T-helper 9 cell (primary cell): ENCODE measurements around the gene OOEP.
"Not testable (repeated sequence)": the region's sequence is repeated elsewhere in the genome, so short reads cannot be mapped to it uniquely, and the experiment has no call there.

Experiments
- DNase-seq: peaks from one replicate; pipeline ENCODE4 v3.0.0-alpha.2; 2020
- total RNA-seq, 2 donors: gene quantifications; one replicate each; lab custom pipeline; 2026; lab: John Stamatoyannopoulos, UW

The OOEP gene
- 0 reads per million in 2 donors for total RNA-seq

DNA sequence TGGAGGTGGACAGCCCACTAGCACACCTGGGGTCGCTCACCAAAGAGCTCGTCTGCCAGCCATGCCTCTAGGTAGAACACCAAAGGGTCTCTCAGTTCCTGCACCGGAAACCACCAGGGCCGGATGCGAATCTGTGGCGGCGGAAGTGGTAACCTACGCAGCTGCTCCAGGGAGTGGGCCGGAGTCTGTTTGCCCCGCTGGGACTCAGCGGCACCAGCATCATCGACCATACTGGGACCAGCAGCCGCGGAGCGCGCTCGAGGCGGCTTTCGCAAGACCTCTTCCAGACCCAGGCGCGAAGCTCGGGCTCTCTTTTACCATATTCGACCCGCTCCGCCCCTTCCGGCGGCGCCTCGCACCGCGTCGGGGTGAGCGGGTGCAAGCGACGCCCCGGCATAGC is at the start of gene OOEP:
TSS of gene OOEP (minus strand) at position 335 of the 400 bp plus-strand sequence. CDS start at position 230, 105 bp downstream.
- no peak for DNase-seq

DNA sequence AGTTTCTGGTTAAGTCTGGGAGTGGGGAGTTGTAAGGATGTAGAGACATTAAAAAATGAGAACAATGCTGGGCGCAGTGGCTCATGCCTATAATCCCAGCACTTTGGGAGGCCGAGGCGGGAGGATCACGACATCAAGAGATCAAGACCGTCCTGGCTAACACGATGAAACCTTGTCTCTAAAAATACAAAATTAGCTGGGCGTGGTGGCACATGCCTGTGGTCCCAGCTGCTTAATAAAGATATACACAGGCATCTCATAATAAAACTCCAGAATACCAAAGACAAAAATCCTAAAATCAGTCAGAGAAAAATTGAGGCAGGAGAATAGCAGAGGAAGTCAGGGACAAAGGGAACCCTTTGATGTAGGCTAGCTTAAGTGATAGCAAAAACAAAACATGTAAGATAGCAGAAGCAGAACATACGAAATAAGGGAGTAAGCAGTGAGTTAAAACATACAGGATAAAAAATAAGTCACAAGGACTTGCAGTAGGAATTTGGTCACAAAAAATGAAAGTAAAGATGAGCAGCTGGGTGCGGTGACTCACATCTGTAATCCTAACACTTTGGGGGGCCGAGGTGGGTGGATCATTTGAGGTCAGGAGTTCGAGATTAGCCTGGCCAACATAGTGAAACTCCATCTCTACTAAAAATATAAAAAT is 48.5 kb upstream of the OOEP start:
- DNase-seq, result no peak

DNA sequence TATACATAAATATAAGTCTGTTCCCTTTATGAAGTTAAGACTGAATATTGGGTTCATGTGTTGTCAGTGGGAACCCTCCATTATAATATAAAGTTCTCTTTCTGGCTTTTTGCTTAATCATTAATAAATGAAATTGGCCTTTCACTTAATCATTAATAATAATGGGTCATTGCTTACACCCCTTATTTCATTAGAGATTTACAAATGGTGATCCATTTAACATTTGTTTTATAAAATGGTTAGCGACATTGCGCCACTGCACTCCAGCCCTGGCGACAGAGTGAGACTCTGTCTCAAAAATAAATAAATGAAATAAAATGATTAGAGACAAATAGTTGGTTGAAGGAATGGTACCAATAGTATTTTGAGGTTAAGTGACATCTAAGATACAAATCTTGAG is 43.4 kb upstream of the OOEP start:
- no peak for DNase-seq

DNA sequence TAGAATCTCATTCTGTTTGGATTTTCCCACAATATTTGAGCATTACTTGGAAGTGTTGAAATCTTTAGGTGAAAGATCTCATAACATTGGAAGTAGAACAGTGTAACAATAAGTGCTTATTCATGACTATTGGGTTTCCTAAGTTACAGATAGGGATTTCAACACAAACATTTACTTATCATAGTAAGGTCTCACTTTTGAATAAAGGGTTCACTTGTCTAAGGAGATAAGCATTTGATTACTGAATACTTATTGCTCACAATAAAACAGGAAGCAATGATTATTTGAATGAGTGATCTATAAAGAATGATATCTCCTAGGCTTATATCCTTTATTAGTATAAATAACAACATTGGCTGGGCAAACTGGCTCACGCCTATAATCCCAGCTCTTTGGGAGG is 39.7 kb upstream of the OOEP start:
- DNase-seq, result no peak

DNA sequence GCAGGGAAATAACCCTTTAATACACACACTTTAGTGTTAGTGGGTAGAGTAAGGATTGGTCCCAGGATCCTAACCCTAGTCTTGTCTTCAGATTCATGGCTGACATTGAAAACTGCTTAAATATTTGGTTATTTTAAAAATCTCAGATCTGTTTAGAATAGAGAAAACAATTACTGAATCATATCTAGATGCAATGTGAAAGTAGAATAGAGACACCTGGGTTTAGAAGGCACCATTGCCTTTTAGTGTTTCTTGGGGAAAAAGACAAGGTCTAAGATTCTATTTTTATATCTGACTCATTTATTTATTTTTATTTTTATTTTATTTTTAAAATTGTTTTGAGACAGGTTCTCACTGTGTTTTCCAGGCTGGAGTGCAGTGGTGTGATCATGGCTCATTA is 31.0 kb upstream of the OOEP start:
- no peak for DNase-seq

DNA sequence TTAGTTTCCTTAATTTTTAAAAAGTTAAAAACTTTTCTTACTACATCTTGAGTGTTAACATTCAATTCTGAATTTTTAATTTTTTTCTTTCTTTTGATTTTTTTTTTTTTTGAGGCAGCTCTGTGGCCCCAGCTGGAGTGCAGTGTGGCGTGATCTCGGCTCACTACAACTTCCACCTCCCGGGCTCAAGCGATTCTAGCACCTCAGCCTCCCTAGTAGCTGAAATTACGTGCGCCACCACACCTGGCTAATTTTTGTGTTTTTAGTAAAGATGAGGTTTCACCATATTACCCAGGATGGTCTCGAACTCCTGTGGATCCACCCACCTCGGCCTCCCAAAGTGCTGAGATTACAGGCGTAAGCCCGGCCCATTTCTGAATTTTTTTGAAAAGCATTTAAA is 26.2 kb upstream of the OOEP start:
- no peak for DNase-seq

DNA sequence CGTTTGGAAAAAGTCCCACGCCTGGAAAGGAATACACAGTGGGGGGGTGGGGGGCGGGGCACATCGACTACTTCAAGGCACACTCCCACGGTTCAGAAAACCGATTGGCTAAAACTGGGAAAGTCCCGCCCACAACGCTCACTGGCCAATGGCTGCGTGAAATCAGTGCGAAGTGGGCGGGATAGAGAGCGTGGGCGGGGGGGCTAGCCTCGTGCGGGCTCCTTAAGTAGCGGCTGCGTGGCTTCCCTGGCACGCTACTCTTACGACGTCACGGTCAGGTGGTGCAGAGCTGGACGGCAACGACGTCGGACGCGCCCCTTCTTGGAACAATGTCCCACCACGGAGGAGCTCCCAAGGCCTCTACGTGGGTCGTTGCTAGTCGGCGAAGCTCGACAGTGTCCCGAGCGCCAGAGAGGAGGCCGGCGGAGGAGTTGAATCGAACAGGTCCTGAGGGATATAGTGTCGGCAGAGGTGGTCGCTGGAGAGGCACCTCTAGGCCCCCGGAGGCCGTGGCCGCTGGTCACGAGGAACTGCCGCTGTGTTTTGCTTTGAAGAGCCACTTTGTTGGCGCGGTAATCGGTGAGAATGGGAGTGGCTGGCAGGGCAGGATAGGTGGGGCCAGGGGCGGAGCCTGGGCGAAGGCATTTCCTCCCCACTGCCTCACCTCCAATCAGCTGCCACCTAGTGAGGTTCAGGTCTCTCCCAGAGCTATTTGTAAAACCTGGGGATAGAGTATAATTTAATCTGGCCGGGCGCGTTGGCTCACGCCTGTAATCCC is 25.1 kb upstream of the OOEP start, which contains the start of gene DDX43:
TSS of gene DDX43 (plus strand) at position 252 of the 778 bp plus-strand sequence. CDS start at position 330, 78 bp downstream.
- no peak for DNase-seq

DNA sequence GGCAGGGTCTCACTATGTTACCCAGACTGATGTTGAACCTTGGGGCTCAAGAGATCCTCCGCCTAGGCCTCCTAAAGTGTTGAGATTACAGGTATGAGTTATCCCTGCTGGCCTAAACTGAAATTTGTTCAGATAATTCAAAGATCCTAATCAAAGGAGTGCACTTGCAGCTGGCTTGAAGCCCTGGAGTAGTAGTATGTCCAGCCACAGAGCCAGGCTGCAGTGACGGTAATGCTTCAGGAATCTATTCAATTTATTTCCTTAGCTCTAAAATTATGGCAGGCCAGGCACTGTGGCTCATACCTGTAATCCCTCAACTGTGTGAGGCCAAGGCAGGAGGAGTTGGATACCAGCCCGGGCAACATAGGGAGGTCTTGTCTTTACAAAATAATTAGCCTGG is 23.6 kb upstream of the OOEP start:
- no peak for DNase-seq

DNA sequence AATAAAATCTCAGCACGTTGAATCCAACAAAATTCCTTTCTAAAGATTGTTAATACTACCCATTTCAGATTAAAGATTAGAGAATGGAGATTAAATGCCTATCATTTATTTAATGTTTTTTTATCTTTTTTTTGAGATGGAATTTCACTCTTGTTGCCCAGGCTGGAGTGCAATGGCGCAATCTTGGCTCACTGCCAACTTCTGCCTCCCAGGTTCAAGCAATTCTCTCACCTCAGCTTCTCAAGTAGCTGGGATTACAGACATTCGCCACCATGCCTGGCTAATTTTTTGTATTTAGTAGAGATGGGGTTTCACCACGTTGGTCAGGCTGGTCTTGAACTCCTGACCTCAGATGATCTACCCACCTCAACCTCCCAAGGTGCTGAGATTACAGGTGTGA is 22.5 kb upstream of the OOEP start:
- DNase-seq, result not testable (repeated sequence)

DNA sequence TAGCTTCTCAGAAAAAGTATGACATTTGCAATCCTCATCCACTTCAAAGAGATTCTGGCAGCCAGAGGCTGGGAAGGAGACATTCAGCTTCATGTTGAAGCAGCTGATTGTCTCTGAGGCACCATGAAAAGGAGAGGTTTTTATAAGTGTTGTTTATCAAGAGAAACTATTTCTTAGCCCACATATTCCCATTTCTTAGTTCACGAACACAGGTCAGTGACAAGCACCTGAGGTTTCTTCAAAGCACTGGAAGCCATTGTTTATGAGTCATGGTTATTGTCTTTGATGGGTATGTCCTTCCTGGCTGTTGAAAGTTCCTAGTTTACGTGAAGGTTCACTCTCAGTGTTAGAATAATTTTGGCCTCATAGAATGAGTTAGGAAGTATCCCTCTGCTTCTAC is 22.0 kb upstream of the OOEP start:
- DNase-seq, result no peak

DNA sequence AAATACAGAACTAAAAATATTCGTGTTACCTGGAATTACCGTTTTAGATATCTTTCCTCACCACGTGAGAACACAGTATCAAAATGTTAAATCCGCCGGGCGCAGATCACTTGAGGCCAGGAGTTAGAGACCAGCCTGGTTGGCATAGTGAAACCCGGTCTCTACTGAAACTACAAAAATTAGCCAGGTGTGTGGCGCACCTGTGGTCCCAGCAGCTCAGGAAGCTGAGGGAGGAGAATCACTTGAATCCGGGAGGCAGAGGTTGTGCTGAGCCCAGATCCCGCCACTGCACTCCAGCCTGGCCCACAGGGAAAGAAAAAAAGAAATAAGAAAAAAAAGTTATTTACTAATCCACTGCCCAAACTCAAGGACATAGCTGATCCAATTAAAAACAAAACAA is 20.2 kb upstream of the OOEP start:
- no peak for DNase-seq

DNA sequence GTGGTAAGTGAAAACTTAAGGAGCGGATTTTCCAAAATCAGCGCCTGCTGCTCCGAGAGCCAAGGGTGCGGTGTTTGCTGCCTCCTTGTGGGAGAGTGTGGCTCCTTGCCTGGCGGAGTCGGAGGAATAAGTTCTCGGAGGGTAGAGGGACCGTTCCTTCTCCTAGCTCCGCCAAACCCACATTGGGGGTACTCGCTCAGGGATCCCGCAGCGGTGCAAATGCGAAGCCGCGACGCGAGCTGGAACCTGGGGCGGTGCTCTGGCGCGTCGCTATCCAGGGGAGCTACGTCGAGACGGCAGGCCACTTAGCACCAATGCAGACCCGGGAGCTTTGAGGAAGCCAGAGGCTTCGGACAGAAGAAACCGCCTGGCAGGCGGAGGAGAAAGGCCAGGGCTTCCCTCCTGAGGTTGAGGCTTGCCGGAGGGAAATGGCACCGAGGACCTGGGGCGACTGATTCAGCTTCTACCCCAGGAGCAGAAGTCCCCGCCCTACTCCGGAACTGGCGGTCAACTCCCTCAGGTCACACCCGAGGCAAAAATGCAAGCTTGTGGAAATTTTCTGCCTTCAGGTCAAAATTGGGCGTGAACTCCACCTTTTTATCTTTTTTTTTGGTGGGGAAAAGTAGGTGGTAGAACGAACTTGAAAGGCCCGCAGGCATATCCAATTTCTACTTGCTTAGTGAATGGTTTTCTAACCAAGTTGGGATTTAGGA is 19.3 kb upstream of the OOEP start:
- DNase-seq, result peak; percentile 38

DNA sequence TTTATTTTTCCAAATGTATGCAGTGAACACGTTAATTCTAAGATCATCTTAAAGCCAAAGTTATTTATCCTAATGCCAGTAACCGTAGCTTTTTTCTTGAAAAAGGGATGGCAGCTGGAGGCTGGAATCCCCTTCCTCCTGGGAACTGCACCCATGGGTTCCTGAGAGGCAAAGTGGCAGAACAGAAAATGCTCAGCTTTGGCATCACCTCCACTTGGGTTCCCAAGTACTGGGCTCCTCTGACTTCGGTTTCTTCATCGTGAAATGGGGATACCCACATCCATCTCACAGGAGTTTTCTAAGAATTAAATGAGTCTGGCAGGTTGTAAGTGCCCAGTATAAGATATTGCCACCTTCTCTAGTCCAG is 18.7 kb upstream of the OOEP start:
- DNase-seq, result no peak

DNA sequence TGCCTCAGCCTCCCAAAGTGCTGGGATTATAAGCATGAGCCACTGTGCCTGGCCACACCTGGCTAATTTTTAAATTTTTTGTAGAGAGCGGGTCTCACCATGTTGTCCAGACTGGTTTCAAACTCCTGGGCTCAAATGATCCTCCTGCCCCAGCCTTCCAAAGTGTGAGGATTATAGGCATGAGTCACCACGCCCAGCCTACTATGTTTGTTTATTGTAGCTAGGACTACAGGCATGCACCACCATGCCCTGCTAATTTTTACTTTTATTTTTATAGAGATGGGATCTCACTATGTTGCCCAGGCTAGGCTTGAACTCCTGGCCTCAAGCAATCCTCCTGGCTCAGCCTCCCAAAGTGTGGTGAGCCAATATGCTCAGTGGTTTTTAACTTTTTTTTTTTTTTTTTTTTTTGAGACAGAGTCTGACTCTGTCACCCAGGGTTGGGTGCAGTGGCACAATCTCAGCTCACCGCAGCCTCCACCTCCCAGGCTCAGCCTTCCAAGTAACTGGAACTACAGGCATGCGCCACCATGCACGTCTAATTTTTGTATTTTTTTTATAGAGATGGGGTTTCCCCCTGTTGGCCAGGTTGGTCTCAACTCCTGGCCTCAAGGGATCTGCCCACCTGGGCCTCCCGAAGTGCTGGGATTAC is 12.9 kb upstream of the OOEP start:
- DNase-seq, result no peak

DNA sequence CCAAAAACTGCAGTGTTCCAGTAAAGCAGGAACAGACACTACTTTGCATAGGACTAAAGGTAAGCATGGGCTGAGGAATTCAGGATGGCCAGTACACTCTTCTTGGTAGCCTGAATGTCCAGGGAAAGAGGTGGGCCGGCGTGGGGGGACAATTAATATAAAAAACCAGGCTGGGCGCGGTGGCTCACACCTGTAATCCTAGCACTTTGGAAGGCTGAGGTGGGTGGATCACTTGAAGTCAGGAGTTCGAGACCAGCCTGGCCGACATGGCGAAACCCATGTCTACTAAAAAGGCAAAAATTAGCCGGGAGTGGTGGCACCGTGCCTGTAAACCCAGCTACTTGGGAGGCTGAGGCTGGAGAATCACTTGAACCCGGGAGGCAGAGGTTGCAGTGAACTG is 11.8 kb upstream of the OOEP start:
- DNase-seq, result not testable (repeated sequence)

DNA sequence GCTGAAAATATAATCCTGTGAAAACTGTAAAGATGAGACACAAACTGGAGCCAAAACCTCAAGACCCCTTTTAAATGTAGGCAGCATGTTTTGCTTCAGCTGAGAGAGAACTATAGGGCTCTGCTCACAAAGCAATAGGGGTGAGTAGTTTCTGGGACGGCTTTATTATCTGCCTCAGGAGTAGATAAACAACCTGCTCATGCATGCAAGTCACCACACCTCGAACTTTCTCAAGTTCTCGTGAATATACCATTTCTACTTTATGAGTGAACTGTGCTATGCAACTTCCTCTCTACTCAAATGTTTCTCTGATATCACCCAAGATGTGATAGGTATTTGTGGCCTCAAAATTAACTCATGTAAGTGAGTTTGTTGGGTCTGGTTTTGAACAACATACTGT is 7.5 kb upstream of the OOEP start:
- no peak for DNase-seq

DNA sequence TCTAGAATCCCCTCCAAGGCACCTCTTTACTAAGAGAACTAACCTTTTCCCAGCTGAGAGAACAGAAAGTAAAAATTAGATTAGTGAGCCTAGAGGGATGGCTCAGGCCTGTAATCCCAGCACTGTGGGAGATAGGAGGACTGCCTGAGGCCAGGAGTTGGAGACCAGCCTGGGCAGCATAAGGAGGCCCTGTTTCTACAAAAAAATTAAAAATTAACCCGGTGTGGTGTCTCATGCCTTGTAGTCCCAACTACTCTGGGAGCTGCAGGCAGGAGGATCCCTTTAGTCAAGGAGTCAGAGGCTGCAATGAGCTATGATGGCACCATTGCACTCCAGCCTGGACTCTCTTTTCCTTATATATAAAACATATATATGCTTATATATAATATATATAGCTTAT is 5.5 kb upstream of the OOEP start:
- DNase-seq, result no peak

DNA sequence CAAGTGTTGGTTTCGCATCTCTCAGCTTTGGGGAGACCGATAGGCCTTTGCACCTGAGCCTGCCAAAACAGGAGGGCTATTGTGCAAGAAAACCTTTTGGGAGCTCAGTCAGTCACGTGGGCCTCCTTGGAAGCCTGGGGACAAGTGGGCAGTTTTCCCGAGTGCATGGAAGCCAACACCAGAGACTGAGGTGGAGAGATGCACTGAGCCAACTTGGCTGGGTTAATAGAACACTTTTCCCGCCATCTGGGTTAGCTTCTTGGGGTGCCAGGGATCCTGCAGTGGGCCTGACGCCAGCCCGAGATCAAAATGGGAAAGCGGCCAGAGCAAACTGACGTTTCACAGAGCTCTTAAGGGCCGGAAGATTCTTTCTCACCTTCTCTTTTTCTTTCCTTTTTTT is 2.8 kb upstream of the OOEP start:
- DNase-seq, result no peak

DNA sequence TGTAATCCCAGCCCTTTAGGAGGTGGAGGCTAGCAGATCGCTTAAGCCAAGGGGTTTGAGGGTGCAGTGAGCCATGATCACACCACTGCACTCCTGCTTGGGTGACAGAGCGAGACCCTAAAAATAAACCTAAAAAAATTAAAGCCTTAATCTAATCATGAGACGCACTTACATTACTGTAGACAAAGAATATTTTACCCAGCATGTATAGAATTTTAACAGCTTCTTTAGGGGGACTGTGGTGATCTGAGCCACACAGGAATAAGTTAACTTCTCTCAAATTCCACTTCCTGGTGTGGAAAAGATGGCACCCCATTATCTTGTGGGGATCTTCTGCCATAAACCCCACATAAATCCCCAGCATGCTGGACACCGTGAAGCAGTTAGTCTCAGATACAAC is 2.3 kb upstream of the OOEP start:
- no peak for DNase-seq

DNA sequence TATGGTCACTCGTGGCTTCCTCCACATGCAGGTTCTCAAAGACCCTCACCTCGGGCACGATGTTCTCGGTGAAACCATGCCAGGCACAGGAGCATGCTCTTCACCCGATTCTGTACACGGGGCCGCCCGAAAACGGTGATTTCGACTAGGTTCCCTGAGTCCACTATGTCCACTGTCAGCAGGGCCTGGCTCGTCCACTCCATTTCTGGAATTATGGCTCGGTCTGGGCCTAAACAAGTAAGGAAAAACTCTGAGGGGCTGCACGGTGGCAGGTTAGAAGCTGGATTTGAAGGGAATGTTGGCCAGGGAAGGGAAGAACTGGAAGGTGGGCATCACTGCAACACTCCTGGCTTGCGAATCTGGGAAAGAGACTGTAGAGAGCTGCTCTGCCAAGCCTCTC is 540 bp downstream of the OOEP start:
- no peak for DNase-seq

DNA sequence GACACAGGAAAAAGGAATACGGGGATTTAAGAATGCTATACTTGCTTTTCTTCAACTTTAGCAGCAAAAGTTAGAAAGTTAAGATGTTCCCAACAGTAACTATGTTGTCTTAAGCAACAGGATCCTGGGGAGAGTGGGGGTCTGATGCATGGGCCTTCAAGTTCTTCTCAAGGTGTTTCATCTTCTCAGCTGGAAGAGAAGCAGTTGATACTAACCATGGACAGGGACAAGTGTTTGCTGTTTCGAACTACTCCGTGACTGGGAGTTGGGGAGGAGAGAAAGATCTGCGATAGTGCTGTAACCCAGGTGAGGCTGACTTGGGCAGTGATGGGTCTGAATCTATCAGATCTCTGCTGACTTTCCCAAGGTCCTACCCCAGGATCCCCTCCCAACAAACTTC is 1.0 kb downstream of the OOEP start:
- DNase-seq, result no peak

DNA sequence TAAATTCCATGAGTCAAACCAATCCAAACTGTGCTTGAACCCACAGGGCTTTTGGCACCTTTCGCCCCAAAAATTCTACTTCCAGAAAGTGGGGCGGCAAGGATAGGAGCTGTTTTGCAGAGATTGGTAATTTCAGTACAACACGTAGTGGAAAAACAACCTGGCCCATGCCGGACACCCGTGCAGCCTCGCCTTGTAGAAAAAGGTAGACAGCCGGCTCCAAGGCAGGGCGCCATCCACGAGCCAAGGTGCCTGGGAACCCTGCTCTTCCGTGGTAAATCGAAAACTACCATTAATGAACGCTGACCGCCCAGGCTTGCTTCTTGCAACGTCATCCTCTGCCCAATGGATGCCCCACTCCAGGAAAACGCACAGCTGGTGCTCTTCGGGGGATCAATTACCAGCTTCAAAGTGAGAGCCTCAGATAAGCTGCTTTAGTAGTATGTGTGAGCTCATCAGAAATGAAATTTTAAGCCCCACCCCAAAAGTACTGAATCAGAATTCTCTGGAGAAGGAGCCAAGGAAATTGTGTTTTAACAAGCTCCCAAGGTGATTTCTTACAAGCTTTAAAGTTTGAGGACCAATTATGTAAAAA is 1.8 kb downstream of the OOEP start:
- no peak for DNase-seq

DNA sequence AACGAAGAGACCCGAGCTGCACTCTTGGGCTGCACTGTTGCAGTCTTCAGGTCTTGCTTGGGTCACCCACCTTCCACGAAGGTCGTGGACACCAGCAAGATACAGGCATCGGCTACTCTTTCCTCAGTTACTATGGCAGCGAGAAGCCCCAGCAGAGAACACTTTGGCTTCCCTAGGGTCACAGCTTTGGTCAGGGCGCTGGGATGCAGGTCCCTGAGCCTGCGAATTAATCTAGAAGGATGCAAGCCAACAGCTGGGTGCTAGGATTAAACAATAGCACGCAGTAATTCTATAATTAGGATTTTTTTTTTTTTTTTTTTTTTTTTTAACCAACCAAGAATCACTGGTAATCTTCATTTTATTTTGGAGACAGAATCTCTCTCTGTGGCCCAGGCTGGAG is 5.1 kb downstream of the OOEP start:
- no peak for DNase-seq
